ENCODE measurements around the gene TTYH3.

The TTYH3 gene

DNA sequence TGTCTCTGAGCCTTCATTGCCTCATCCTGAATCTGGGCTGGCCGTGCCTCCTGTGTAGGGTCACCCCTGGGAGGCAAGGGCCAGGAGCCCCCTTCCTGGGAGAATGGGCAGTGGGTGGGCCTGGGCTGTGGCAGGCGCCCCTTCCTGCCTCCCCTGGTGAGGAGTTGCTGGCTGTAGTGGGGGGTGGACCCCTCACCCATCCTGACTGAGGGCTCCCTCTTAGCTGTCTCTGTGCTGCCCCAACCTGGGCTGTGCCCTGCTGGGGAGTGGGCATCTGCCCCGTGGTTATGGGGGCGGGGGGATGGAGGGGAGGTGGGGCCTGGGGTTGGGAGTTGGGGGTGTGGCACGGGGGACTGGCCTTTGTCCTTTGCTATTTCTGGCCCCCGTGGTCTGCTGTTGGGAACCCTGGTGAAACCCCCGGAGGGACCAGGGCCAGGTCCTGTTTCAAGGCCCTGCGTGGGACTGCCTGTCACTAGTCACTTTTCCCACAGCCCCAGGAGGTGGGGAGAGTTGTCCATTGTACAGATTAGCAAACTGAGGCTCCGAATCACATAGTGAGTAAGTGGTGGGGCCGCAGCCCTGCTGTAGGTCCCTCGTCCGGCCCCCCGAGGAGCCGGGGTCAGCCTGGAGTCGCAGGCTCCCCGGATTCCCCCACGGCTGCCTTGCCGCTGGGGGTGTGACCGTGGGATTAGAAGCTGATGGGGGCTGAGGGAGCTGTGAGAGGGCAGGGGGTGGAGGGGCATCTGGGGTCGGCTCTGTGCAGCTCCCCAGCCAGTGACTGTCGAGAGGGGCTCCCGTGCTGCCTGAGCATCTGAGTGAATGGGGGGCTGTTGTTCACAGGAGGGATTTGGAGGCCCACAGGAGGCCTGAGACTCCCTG is 2.7 kb downstream of the TTYH3 start:
- no peak for TF ChIP-seq EZH2 (IDR thresholded peaks at IDR 0.05)
- TF ChIP-seq FOXP2 (optimal IDR thresholded peaks at IDR 0.05; ENCODE audit: control extremely low read depth, extremely low read length, insufficient read depth): no peak
- TF ChIP-seq POLR2AphosphoS5 (IDR thresholded peaks at IDR 0.05; ENCODE audit: borderline replicate concordance, low read depth, low read length): no peak
- DNase-seq (ENCODE audit: low read depth, low spot score): no peak
- H3K36me3 ChIP-seq (ENCODE audit: insufficient read depth, low read length): no peaks in the 10 kb centered on the region; the same call in 1 of the 2 replicates
- H3K9me3 ChIP-seq (ENCODE audit: low read depth, low read length): no peaks in the 10 kb centered on the region
- H3K27ac ChIP-seq: peak overlapping the region; percentile 89; the same call in 1 of the 2 replicates
- peak overlapping the region; percentile 83 for H3K4me3 ChIP-seq
- H3K9ac ChIP-seq (ENCODE audit: insufficient read length): no peak overlapping the region

DNA sequence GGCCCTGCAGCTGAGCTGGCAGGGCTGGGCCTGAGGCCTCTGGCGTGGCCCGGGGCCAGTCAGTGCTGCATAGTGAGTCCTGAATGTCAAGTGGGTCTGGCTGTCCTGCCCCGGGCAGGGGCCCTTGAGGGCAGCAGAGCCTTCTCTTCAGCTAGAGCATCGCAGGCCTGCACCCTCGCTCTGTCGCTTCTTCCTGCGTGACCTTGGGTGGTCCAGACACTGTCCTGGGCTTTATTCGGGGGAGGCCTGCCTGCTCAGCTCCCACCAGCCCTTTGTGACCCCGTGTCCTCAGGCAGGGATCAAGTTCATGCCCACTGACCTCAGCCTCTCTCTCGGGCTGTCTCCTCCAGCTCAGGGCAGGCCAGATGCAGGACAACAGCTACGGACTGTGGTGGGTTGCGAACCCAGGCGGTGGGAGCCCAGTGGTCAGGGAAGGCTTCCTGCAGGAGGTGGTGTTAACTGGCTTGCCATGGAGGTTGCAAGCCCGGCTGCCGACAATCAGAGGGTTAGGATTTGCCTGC is 3.4 kb downstream of the TTYH3 start:
- no peak for TF ChIP-seq EZH2 (IDR thresholded peaks at IDR 0.05)
- TF ChIP-seq POLR2AphosphoS5 (IDR thresholded peaks at IDR 0.05; ENCODE audit: borderline replicate concordance, low read depth, low read length): no peak
- no peak for TF ChIP-seq FOXP2 (optimal IDR thresholded peaks at IDR 0.05; ENCODE audit: control extremely low read depth, extremely low read length, insufficient read depth)
- H3K4me3 ChIP-seq: no peak overlapping the region
- no peak overlapping the region for H3K9ac ChIP-seq (ENCODE audit: insufficient read length)
- H3K27ac ChIP-seq: no peak overlapping the region
- no peaks in the 10 kb centered on the region for H3K9me3 ChIP-seq (ENCODE audit: low read depth, low read length)
- H3K36me3 ChIP-seq (ENCODE audit: insufficient read depth, low read length): no peaks in the 10 kb centered on the region; the same call in 1 of the 2 replicates
- DNase-seq (ENCODE audit: low read depth, low spot score): no peak

DNA sequence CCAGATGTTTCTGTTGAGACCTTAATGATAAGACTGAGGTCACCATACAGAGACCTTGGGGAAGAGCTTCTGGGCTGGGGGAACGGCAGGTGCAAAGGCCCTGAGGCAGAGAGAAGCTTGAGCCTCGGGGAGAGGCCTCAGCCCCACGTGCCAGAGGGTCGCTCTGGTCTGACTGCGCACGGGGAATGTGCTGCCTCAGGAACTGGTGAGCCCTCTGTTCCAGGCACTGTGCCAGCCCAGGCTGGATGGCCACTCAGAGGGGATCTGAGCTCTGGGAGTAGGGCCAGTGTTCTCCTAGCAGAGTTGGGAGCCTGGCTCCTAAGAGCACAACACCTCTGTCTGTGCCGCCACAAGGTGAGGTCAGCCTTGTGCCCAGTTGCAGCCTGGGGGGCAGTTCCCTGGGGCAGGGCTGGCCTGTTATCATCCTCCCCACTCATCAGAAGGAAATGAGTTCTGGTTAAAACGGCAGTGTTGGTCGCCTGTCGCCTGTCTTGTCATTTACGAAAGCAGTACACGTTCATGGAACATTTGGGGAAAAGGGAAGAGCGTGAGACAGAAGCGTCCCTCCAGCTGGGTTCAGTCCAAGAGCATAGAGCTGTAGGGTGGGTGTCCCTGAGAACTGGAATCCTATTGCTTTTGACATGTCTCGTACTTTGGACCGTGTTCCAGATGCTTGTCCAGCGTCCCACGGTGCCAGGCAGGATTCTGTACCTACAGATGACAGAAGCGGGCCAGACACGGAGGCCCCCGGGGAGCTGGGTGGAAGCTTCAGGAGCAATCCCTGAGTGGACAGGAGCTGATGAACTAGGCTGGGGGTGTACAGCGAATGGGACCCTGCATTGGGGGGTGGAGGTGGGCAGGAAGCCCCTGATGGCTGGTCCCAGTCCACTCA is 4.3 kb downstream of the TTYH3 start:
- H3K9me3 ChIP-seq (ENCODE audit: low read depth, low read length): no peaks in the 10 kb centered on the region
- H3K27ac ChIP-seq: 0 out of 2 replicates have a peak overlapping the region, but pooled peaks have one; percentile 9
- no peak overlapping the region for H3K9ac ChIP-seq (ENCODE audit: insufficient read length)
- no peak overlapping the region for H3K4me3 ChIP-seq
- DNase-seq (ENCODE audit: low read depth, low spot score): no peak
- no peaks in the 10 kb centered on the region; the same call in 1 of the 2 replicates for H3K36me3 ChIP-seq (ENCODE audit: insufficient read depth, low read length)
- no peak for TF ChIP-seq FOXP2 (optimal IDR thresholded peaks at IDR 0.05; ENCODE audit: control extremely low read depth, extremely low read length, insufficient read depth)
- no peak for TF ChIP-seq EZH2 (IDR thresholded peaks at IDR 0.05)
- TF ChIP-seq POLR2AphosphoS5 (IDR thresholded peaks at IDR 0.05; ENCODE audit: borderline replicate concordance, low read depth, low read length): no peak

DNA sequence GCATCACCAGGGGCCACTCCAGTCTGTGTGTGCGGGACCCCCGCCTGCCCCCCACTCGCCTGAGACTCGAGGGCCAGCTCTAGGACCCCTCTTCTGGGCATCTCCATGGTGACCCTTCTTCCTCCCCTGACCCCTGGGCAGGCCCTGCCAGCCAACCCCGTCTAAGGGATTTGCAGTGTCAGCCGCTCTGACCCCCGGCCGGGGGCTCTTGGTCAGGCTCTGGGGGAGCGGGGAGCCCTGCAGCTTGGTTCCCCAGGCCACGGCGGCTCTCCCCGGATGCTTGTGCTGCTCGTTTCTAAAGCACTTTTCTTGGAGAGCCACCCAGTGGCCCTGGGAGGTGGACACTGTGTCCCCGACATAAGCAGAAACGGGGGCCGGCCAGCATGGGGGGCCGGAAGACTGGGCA is 5.3 kb downstream of the TTYH3 start:
- Histone ChIP-seq H3K4me3 (no peak overlapping the region), H3K36me3 (ENCODE audit: insufficient read depth, low read length) (no peaks in the 10 kb centered on the region; the same call in 1 of the 2 replicates), H3K9ac (ENCODE audit: insufficient read length) (no peak overlapping the region), H3K9me3 (ENCODE audit: low read depth, low read length) (no peaks in the 10 kb centered on the region), H3K27ac (no peak overlapping the region)
- no peak for DNase-seq (ENCODE audit: low read depth, low spot score)
- TF ChIP-seq EZH2 (IDR thresholded peaks at IDR 0.05) (no peak), POLR2AphosphoS5 (IDR thresholded peaks at IDR 0.05; ENCODE audit: borderline replicate concordance, low read depth, low read length) (no peak), FOXP2 (optimal IDR thresholded peaks at IDR 0.05; ENCODE audit: control extremely low read depth, extremely low read length, insufficient read depth) (no peak)

DNA sequence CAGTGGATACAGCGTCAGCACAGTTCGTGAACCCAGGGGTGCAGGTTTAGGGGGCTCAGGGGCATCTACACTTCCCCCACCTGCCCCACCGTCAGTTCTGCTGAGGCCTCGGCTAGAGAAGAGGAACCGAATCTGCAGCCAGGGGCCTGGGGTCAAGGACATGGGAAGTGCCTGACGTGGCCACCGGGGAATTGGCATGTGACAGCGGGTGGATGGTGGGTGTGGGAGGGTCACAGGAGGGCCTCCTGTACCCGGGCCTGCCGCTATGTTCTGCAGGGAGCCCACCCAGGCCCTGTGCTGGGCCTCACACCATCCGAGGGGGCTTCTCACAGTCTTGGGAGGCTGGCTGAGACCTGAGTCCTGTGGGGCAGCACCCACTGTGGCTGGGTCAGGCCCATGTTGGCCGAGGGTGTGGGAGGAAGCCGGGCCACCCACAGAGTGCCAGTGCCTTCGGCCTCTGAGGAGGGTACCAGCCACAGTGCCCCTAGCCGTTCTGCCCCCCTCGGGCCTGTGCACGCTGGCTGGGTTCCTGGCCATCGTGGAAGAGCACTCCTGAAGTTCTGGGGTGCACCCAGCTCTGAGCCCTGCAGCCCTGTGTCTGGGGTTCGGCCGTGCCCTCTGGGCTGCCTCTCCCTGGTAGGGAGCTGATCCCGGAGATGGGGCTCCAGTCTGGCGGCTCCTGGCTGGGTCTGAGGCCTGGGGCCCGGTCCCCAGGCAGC is 5.9 kb downstream of the TTYH3 start:
- DNase-seq (ENCODE audit: low read depth, low spot score): no peak
- no peak overlapping the region for H3K9ac ChIP-seq (ENCODE audit: insufficient read length)
- H3K36me3 ChIP-seq (ENCODE audit: insufficient read depth, low read length): no peaks in the 10 kb centered on the region; the same call in 1 of the 2 replicates

DNA sequence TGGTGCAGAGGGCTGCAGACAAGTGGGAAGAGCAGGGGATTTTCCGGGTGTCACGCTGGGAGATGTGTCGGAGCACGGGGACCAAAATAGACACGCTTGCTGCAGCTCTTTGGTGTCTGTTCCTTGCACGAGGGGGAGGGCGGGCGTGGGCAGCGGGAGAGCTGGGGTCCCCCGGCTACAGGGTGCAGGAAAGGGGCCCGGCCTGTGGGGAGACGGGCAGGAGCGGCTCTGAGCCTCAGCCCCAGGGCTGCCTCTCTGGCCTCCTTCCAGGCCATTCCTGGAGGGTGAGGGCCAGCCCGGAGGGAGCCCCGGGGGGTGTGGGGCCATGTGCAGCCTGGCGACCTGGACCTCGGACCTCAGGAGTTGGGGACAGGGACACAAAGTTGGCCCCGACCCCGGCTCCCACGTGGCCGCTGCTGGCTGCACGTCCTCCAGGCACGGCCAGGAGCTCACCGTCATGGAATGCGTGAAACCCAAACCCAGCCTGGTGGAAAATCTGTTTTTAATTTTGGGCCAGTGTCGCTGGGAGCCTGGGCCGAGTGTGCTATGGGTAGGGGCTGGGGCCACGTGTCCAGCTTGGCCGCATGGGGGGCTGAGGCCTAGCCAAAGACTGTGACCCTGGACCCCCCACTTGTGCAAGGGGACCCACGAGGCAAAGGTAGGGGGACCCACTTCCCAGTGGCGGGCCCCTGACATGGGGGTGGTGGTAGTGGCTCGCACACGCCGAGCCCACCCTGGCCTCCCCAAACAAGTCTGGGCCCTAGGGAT is 6.6 kb downstream of the TTYH3 start:
- Histone ChIP-seq H3K9ac (ENCODE audit: insufficient read length) (no peak overlapping the region), H3K9me3 (ENCODE audit: low read depth, low read length) (no peaks in the 10 kb centered on the region), H3K4me3 (no peak overlapping the region), H3K27ac (no peak overlapping the region; the same call in 1 of the 2 replicates), H3K36me3 (ENCODE audit: insufficient read depth, low read length) (no peaks in the 10 kb centered on the region; the same call in 1 of the 2 replicates)
- no peak for DNase-seq (ENCODE audit: low read depth, low spot score)
- TF ChIP-seq POLR2AphosphoS5 (IDR thresholded peaks at IDR 0.05; ENCODE audit: borderline replicate concordance, low read depth, low read length) (no peak), EZH2 (IDR thresholded peaks at IDR 0.05) (no peak), FOXP2 (optimal IDR thresholded peaks at IDR 0.05; ENCODE audit: control extremely low read depth, extremely low read length, insufficient read depth) (no peak)

More for the DNA sequence above, 5.9 kb downstream of the TTYH3 start:
- H3K4me3 ChIP-seq: no peak overlapping the region
- no peak for TF ChIP-seq FOXP2 (optimal IDR thresholded peaks at IDR 0.05; ENCODE audit: control extremely low read depth, extremely low read length, insufficient read depth)
- no peak for TF ChIP-seq EZH2 (IDR thresholded peaks at IDR 0.05)
- no peak for TF ChIP-seq POLR2AphosphoS5 (IDR thresholded peaks at IDR 0.05; ENCODE audit: borderline replicate concordance, low read depth, low read length)
- H3K9me3 ChIP-seq (ENCODE audit: low read depth, low read length): no peaks in the 10 kb centered on the region
- H3K27ac ChIP-seq: no peak overlapping the region

DNA sequence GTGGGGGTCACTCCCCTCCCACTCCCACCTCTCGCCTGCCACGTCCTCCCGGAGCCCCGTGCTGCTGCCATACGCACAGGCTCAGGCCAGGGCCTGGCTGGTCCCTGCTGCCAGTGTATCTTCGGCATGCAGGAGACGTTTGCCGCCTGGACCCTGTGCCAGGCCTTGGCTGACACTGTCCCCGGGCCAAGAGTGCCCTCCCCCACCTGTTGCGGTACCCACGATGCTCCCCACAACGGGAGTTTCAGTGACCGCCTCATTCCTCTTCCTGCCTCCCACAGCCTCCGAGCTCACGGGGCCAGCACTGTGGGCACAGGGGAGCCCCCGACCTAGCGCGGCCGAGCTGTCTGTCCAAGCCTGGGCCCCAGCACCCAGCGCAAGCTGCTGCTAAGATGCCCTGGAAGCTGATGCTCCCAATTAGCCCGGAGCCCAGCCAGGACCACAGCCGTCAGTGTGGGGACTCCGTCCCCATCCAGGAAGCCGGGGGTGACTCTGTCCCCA is 7.4 kb downstream of the TTYH3 start:
- Histone ChIP-seq H3K9me3 (ENCODE audit: low read depth, low read length) (no peaks in the 10 kb centered on the region), H3K36me3 (ENCODE audit: insufficient read depth, low read length) (no peaks in the 10 kb centered on the region; the same call in 1 of the 2 replicates), H3K4me3 (no peak overlapping the region), H3K9ac (ENCODE audit: insufficient read length) (no peak overlapping the region), H3K27ac (no peak overlapping the region)
- DNase-seq (ENCODE audit: low read depth, low spot score): no peak
- TF ChIP-seq FOXP2 (optimal IDR thresholded peaks at IDR 0.05; ENCODE audit: control extremely low read depth, extremely low read length, insufficient read depth) (no peak), POLR2AphosphoS5 (IDR thresholded peaks at IDR 0.05; ENCODE audit: borderline replicate concordance, low read depth, low read length) (no peak), EZH2 (IDR thresholded peaks at IDR 0.05) (no peak)

Data from SK-N-MC (cell line).